CD14-positive monocyte (primary cell): ENCODE results near the gene COTL1. TPM values are rescaled to one million over a fixed set of nuclear protein-coding genes. Genes with fewer than 3 reads are reported as not detected.
A peak's percentile ranks its signal among the peaks of the same experiment; 100 is the strongest.

Experiments
- DNase-seq, 3 donors: peaks; one replicate each; pipeline ENCODE4 v3.0.0-alpha.2; 2011 to 2022
- H2AFZ ChIP-seq: 2 replicates; pipeline ENCODE4 v1.6.0; 2012; ENCODE audit warnings: mild to moderate bottlenecking, low read depth, low read length, inconsistent platforms; ENCODE audit not compliant: insufficient read depth, poor library complexity, severe bottlenecking
- H3K27ac ChIP-seq, 2 donors: 1 replicate in 1 of 2; 2 replicates in 1 of 2; pipeline ENCODE4 v1.5.1; 2012 to 2013; ENCODE audit warnings: low read length in 2 of 2, control low read depth in 1 of 2, inconsistent platforms in 1 of 2, low read depth in 1 of 2, mild to moderate bottlenecking in 1 of 2
- H3K27me3 ChIP-seq, 2 donors: one replicate each; pipeline versions ENCODE4 v1.6.0 to v1.6.1; 2011 to 2013; ENCODE audit warnings: low read length in 2 of 2; ENCODE audit not compliant: control insufficient read depth in 2 of 2, insufficient read depth in 2 of 2
- H3K36me3 ChIP-seq, 2 donors: replicated peaks in 1 of 2; 1 replicate in 1 of 2; 2 replicates in 1 of 2; pipeline versions ENCODE4 v1.5.1 to v1.6.1; 2012 to 2013; ENCODE audit warnings: low read length in 2 of 2, control low read depth in 1 of 2, inconsistent platforms in 1 of 2, mild to moderate bottlenecking in 1 of 2; ENCODE audit not compliant: insufficient read depth in 2 of 2, control insufficient read depth in 1 of 2
- H3K4me1 ChIP-seq, 2 donors: 1 replicate in 1 of 2; 2 replicates in 1 of 2; pipeline versions ENCODE4 v1.5.1 to v1.6.1; 2012 to 2013; ENCODE audit warnings: low read length in 2 of 2, control low read depth in 1 of 2, inconsistent platforms in 1 of 2, mild to moderate bottlenecking in 1 of 2, moderate library complexity in 1 of 2; ENCODE audit not compliant: insufficient read depth in 2 of 2, control insufficient read depth in 1 of 2
- H3K4me2 ChIP-seq: replicated peaks from 2 replicates; pipeline ENCODE3; 2012; ENCODE audit warnings: low read length, moderate library complexity, mild to moderate bottlenecking; ENCODE audit not compliant: poor library complexity, severe bottlenecking; ENCODE audit errors: extremely low read depth
- H3K4me3 ChIP-seq, 3 experiments: fragments of 200-600 bp in 1 of 3; sonication (generic) in 1 of 3; replicated peaks in 1 of 3; 1 replicate in 2 of 3; 2 replicates in 1 of 3; pipeline ENCODE4 v1.5.1; 2011 to 2013; ENCODE audit warnings: low read length in 3 of 3, mild to moderate bottlenecking in 3 of 3, control low read depth in 2 of 3, low read depth in 2 of 3, inconsistent platforms in 1 of 3, moderate library complexity in 1 of 3
- H3K79me2 ChIP-seq: 2 replicates; pipeline ENCODE4 v1.6.0; 2012; ENCODE audit warnings: mild to moderate bottlenecking, control low read depth, inconsistent platforms, low read length, moderate library complexity; ENCODE audit not compliant: insufficient read depth
- H3K9ac ChIP-seq: 2 replicates; pipeline ENCODE4 v1.6.0; 2017; ENCODE audit warnings: low read length, mild to moderate bottlenecking; ENCODE audit not compliant: insufficient read depth, poor library complexity, severe bottlenecking
- H3K9me3 ChIP-seq, 2 donors: replicated peaks in 1 of 2; 1 replicate in 1 of 2; 2 replicates in 1 of 2; pipeline versions ENCODE4 v1.5.1 to v1.6.1; 2012 to 2013; ENCODE audit warnings: low read length in 2 of 2, control low read depth in 1 of 2; ENCODE audit not compliant: control insufficient read depth in 1 of 2, insufficient read depth in 1 of 2
- H4K20me1 ChIP-seq: 2 replicates; pipeline ENCODE4 v1.6.0; 2012; ENCODE audit warnings: mild to moderate bottlenecking, low read length, control low read depth, moderate library complexity; ENCODE audit not compliant: insufficient read depth
- H3K27ac Mint-ChIP-seq, 7 donors: one replicate each; pipeline ENCODE4 v1.8.0; 2020; ENCODE audit warnings: mild to moderate bottlenecking in 7 of 7, mixed read lengths in 7 of 7, moderate library complexity in 6 of 7, inconsistent platforms in 2 of 7
- H3K27me3 Mint-ChIP-seq, 3 donors: one replicate each; pipeline ENCODE4 v1.8.0; 2021 to 2022; ENCODE audit warnings: low read depth in 3 of 3, mild to moderate bottlenecking in 3 of 3, mixed read lengths in 3 of 3, moderate library complexity in 3 of 3, inconsistent platforms in 1 of 3
- H3K36me3 Mint-ChIP-seq, 2 donors: one replicate each; pipeline ENCODE4 v1.8.0; 2020; ENCODE audit warnings: mixed read lengths in 2 of 2, inconsistent platforms in 1 of 2, mild to moderate bottlenecking in 1 of 2
- H3K4me1 Mint-ChIP-seq: one replicate; pipeline ENCODE4 v1.8.0; 2020; ENCODE audit warnings: mild to moderate bottlenecking, mixed read lengths
- H3K4me3 Mint-ChIP-seq, 2 donors: one replicate each; pipeline ENCODE4 v1.8.0; 2020; ENCODE audit warnings: mild to moderate bottlenecking in 2 of 2, mixed read lengths in 2 of 2, moderate library complexity in 1 of 2
- H3K9me3 Mint-ChIP-seq, 7 donors: one replicate each; pipeline ENCODE4 v1.8.0; 2020 to 2022; ENCODE audit warnings: mixed read lengths in 7 of 7, mild to moderate bottlenecking in 6 of 7, moderate library complexity in 6 of 7, inconsistent platforms in 2 of 7
- WGBS: methylation state at CpG from one replicate; pipeline ENCODE4 v1.1.5; 2013; ENCODE audit warnings: missing lambda C conversion rate; ENCODE audit not compliant: insufficient coverage; 5-methylcytosine and 5-hydroxymethylcytosine counted together
- intact Hi-C, 2 donors: fragments of 100-400 bp; cut with micrococcal nuclease; formaldehyde crosslinking; loops; one replicate each; pipeline versions ENCODE4 v1.15.0 to v1.15.1; 2023
- polyA plus RNA-seq, 3 donors: library from polyadenylated mRNA; depleted of rRNA in 1 of 3; unstranded in 2 of 3; stranded (reverse) in 1 of 3; fragments of 300-500 nt in 2 of 3; fragments of >200 nt in 1 of 3; fragmentation: Illumina TruSeq in 2 of 3; gene quantifications; 1 replicate in 2 of 3; 2 replicates in 1 of 3; pipeline ENCODE4 v1.2.3, GENCODE V29; 2012 to 2021
- TF ChIP-seq, protein P1 (sequence below): fragments of 200-600 bp; IDR thresholded peaks from one replicate; pipeline ENCODE4 v1.8.0; 2022; ENCODE audit warnings: antibody characterized with exemption, mild to moderate bottlenecking

The COTL1 gene
- polyA plus RNA-seq, 3 donors: 648 to 1,843 (median 1,643) TPM

DNA sequence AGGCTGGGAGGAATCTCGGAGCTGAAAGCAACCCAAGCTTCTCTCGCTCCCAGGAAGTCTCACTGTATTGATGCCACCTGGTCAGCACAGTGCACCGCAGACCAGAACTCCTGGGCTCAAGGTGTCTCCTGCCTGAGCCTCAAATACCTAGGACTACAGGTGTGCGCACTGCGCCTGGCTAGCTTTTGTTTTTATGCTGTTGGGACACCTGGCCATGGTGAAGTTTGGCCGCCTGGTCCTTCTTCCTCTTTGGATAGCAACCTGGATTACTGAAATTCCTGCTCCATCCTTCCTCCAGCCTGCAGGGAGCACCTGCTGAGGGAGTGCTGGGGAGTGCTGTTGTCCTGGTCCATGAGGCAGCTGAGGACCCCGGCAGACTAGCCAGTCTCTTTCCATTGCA, 56.6 kb downstream of the COTL1 start:
- H3K27ac Mint-ChIP-seq: peak overlapping the region in 4 of 7 donors; percentile 30 to 94 (median 66)
- H3K4me3 Mint-ChIP-seq: no peak overlapping the region
- H4K20me1 ChIP-seq: peaks cover 78% of the 10 kb centered on the region
- H3K36me3 Mint-ChIP-seq: peaks cover 42 to 53% of the 10 kb centered on the region in 2 donors
- no peaks in the 10 kb centered on the region for H3K9me3 Mint-ChIP-seq
- H3K79me2 ChIP-seq: peaks cover 27% of the 10 kb centered on the region
- H3K4me3 ChIP-seq: no peak overlapping the region
- TF ChIP-seq, protein P1, sequence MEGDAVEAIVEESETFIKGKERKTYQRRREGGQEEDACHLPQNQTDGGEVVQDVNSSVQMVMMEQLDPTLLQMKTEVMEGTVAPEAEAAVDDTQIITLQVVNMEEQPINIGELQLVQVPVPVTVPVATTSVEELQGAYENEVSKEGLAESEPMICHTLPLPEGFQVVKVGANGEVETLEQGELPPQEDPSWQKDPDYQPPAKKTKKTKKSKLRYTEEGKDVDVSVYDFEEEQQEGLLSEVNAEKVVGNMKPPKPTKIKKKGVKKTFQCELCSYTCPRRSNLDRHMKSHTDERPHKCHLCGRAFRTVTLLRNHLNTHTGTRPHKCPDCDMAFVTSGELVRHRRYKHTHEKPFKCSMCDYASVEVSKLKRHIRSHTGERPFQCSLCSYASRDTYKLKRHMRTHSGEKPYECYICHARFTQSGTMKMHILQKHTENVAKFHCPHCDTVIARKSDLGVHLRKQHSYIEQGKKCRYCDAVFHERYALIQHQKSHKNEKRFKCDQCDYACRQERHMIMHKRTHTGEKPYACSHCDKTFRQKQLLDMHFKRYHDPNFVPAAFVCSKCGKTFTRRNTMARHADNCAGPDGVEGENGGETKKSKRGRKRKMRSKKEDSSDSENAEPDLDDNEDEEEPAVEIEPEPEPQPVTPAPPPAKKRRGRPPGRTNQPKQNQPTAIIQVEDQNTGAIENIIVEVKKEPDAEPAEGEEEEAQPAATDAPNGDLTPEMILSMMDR: no peak
- peaks cover 46 to 51% of the 10 kb centered on the region in 2 donors for H3K4me1 ChIP-seq
- no peaks in the 10 kb centered on the region for H3K9me3 ChIP-seq
- H3K27ac ChIP-seq: peak overlapping the region; percentile 77 to 80
- intact Hi-C loops: loop anchor here (5.0 kb wide), 2 partner anchors 39 to 56 kb away; partner anchors contain the start of gene COTL1 (in 1 of the 2)
- H2AFZ ChIP-seq: no peak overlapping the region
- no peak for DNase-seq
- peaks cover 43% of the 10 kb centered on the region for H3K4me1 Mint-ChIP-seq
- 100% methylated on average over 5 of the region's 7 CpGs for WGBS
- H3K27me3 ChIP-seq: no peaks in the 10 kb centered on the region
- H3K9ac ChIP-seq: no peak overlapping the region
- H3K36me3 ChIP-seq: peaks cover 38 to 46% of the 10 kb centered on the region in 2 donors
- H3K27me3 Mint-ChIP-seq: peaks cover 0 to 5% (median 1%) of the 10 kb centered on the region in 3 donors
- no peak overlapping the region for H3K4me2 ChIP-seq

DNA sequence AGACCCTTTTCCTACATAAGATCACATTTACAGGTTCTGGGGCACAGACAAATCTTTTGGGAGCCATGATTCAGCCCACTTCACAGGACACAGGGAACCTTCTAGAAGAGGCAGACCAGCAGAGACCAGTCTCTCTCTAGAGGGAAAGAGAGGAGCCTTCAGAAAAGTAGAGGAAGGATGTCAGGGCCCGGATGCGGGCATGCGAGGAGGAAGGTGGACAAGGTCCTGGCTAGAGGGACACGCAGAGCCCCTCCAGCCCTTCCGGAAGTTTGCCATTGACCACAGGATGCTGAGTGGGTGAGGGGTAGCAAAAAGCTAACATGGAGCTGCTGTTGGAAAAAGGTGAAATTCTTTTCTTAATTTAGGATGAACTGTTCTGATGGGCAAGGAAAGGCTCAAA, 57.6 kb downstream of the COTL1 start:
- no peak for DNase-seq
- WGBS: 66% methylated on average over 5 of the region's 5 CpGs
- Histone ChIP-seq H3K4me1 (peaks cover 46 to 49% of the 10 kb centered on the region in 2 donors), H3K9ac (no peak overlapping the region), H3K27me3 (no peaks in the 10 kb centered on the region), H3K9me3 (no peaks in the 10 kb centered on the region), H3K27ac (no peak overlapping the region), H3K79me2 (peaks cover 17% of the 10 kb centered on the region), H3K4me2 (no peak overlapping the region), H3K36me3 (peaks cover 28 to 36% of the 10 kb centered on the region in 2 donors), H2AFZ (no peak overlapping the region), H4K20me1 (peaks cover 67% of the 10 kb centered on the region), H3K4me3 (no peak overlapping the region)
- H3K4me3 Mint-ChIP-seq: no peak overlapping the region
- H3K9me3 Mint-ChIP-seq: no peaks in the 10 kb centered on the region
- H3K36me3 Mint-ChIP-seq: peaks cover 32 to 43% of the 10 kb centered on the region in 2 donors
- TF ChIP-seq, protein P1: no peak
- H3K4me1 Mint-ChIP-seq: peaks cover 45% of the 10 kb centered on the region
- H3K27ac Mint-ChIP-seq: peak overlapping the region in 1 of 7 donors; percentile 1
- H3K27me3 Mint-ChIP-seq: peaks cover 1 to 5% (median 2%) of the 10 kb centered on the region in 3 donors
- intact Hi-C loops: loop anchor here (5.0 kb wide), 2 partner anchors 38 to 57 kb away; partner anchors contain the start of gene COTL1 (in 1 of the 2)
